K562 (cell line): ENCODE data around the gene SIT1. TPM values are rescaled to one million over a fixed set of nuclear protein-coding genes. Genes with fewer than 3 reads are reported as not detected.

Source experiments
- ATAC-seq: fragments of 200-7000 bp; cut with Tn5 transposase; 3 replicates; pipeline ENCODE4 v1.9.1; 2020; ENCODE audit warnings: moderate library complexity
- BruUV-seq: library from RNA; stranded (reverse); fragments of 400-500 nt; replicated peaks from 2 replicates; lab custom pipeline; 2021; lab: Mats Ljungman, UMichigan
- CTCF ChIA-PET: fragments of 300-600 bp; formaldehyde crosslinking; extraction: SDS; loops from one replicate; lab custom pipeline; 2021; ENCODE audit warnings: low intra/inter-chr PET ratio; lab: Yijun Ruan, JAX
- POLR2A ChIA-PET: fragments of 300-600, 350-650 bp; sonication (Branson Sonifier 250); formaldehyde crosslinking; extraction: SDS; loops from one replicate; lab custom pipeline; 2021; ENCODE audit warnings: antibody characterized with exemption, inconsistent platforms; lab: Yijun Ruan, JAX
- DNase-seq, 4 experiments: peaks; one replicate each; pipeline versions ENCODE4 v3.0.0 to v3.0.0-alpha.2; 2011 to 2018; ENCODE audit warnings: low spot score in 3 of 4, mixed read lengths in 3 of 4; ENCODE audit errors: extremely low read depth in 1 of 4
- FAIRE-seq: peaks from 2 replicates; lab custom pipeline; 2011; peaks lifted over from hg19 to GRCh38; lab: Jason Lieb, UNC
- H2AFZ ChIP-seq: 2 replicates; pipeline ENCODE4 v1.6.0; 2011; ENCODE audit warnings: low read depth, low read length, control low read depth, inconsistent platforms
- H3K27ac ChIP-seq: fragments of 200-600 bp; 3 replicates; pipeline ENCODE4 v1.8.0; 2011; ENCODE audit warnings: low read depth, mild to moderate bottlenecking, control low read depth, inconsistent platforms, low read length, moderate library complexity, mixed read lengths; ENCODE audit errors: extremely low read depth
- H3K27me3 ChIP-seq, 2 experiments: fragments of 300-600 bp in 1 of 2; 2 replicates in 1 of 2; 3 replicates in 1 of 2; pipeline versions ENCODE4 v1.6.0 to v1.8.0; 2011; ENCODE audit warnings: inconsistent platforms in 2 of 2, low read length in 2 of 2, mild to moderate bottlenecking in 1 of 2, mixed read lengths in 1 of 2, moderate library complexity in 1 of 2; ENCODE audit not compliant: control insufficient read depth in 2 of 2, insufficient read depth in 2 of 2
- H3K36me3 ChIP-seq: fragments of 300-600 bp; 3 replicates; pipeline ENCODE4 v1.8.0; 2011; ENCODE audit warnings: mild to moderate bottlenecking, low read length, inconsistent platforms; ENCODE audit not compliant: control insufficient read depth, insufficient read depth
- H3K4me1 ChIP-seq, 2 experiments: fragments of 200-600 bp in 1 of 2; replicated peaks in 1 of 2; 2 replicates in 1 of 2; 3 replicates in 1 of 2; pipeline versions ENCODE4 v1.5.1 to v1.8.0; 2011; ENCODE audit warnings: inconsistent platforms in 2 of 2, low read length in 2 of 2, mild to moderate bottlenecking in 1 of 2, mixed read lengths in 1 of 2, moderate library complexity in 1 of 2; ENCODE audit not compliant: control insufficient read depth in 2 of 2, insufficient read depth in 2 of 2
- H3K4me2 ChIP-seq: 2 replicates; pipeline ENCODE4 v1.6.1; 2011; ENCODE audit warnings: low read length, control low read depth, inconsistent platforms, mixed read lengths; ENCODE audit not compliant: insufficient read depth
- H3K4me3 ChIP-seq: fragments of 200-600 bp; sonication (generic), shearing (Covaris generic); 2 replicates; pipeline ENCODE4 v1.5.1; 2016; ENCODE audit warnings: control low read depth, inconsistent platforms
- H3K79me2 ChIP-seq: fragments of 200-600 bp; 3 replicates; pipeline ENCODE4 v1.8.0; 2011; ENCODE audit warnings: low read length, inconsistent platforms; ENCODE audit not compliant: control insufficient read depth, insufficient read depth
- H3K9ac ChIP-seq, 2 experiments: 2 replicates each; pipeline versions ENCODE4 v1.6.0 to v1.6.1; 2011; ENCODE audit warnings: low read depth in 2 of 2, low read length in 2 of 2, control low read depth in 1 of 2, inconsistent platforms in 1 of 2, mild to moderate bottlenecking in 1 of 2, mixed read lengths in 1 of 2; ENCODE audit not compliant: insufficient read depth in 1 of 2
- H3K9me1 ChIP-seq: one replicate; pipeline ENCODE4 v1.6.0; 2011; ENCODE audit warnings: inconsistent platforms, mild to moderate bottlenecking, low read length, moderate library complexity; ENCODE audit not compliant: control insufficient read depth, insufficient read depth
- H3K9me3 ChIP-seq: replicated peaks from 2 replicates; pipeline ENCODE4 v1.5.1; 2011; ENCODE audit warnings: low read depth, low read length, inconsistent platforms; ENCODE audit not compliant: control insufficient read depth, insufficient read depth
- H4K20me1 ChIP-seq: replicated peaks from 2 replicates; pipeline ENCODE4 v1.6.1; 2011; ENCODE audit warnings: low read length, inconsistent platforms, mixed read lengths; ENCODE audit not compliant: control insufficient read depth, insufficient read depth
- CXXC5 ChIP-seq: fragments of 250-450 bp; sonication (Bioruptor Pico); IDR thresholded peaks from 2 replicates; pipeline ENCODE4 v1.8.0; 2022; ENCODE audit warnings: inconsistent platforms, mild to moderate bottlenecking, moderate library complexity
- GATA2 ChIP-seq: sonication (generic); formaldehyde crosslinking; IDR thresholded peaks from 2 replicates; pipeline ENCODE4 v1.4.0; 2020; ENCODE audit warnings: mild to moderate bottlenecking, missing genetic modification reagents
- TAF7 ChIP-seq: fragments of 450-650 bp; IDR thresholded peaks from 2 replicates; pipeline ENCODE4 v1.6.1; 2016; ENCODE audit warnings: missing genetic modification characterization, missing compliant biosample characterization
- ZBTB40 ChIP-seq, 2 experiments: fragments of 450-650 bp in 1 of 2; sonication (generic) in 1 of 2; formaldehyde crosslinking in 1 of 2; IDR thresholded peaks; 2 replicates each; pipeline versions ENCODE4 v1.7.1 to v1.9.0; 2016 to 2022; ENCODE audit warnings: inconsistent platforms in 1 of 2, mild to moderate bottlenecking in 1 of 2, missing genetic modification reagents in 1 of 2
- ZNF277 ChIP-seq: fragments of 250-450 bp; sonication (Bioruptor Pico); IDR thresholded peaks from 2 replicates; pipeline ENCODE4 v1.8.0; 2022; ENCODE audit warnings: inconsistent platforms, mild to moderate bottlenecking, moderate library complexity, borderline replicate concordance
- ZNF311 ChIP-seq: fragments of 250-450 bp; sonication (Bioruptor Pico); IDR thresholded peaks from 2 replicates; pipeline ENCODE4 v1.4.0; 2020; ENCODE audit warnings: mild to moderate bottlenecking, moderate library complexity
- WGBS: fragments of 100-300 bp; shearing (Covaris generic); methylation state at CpG from one replicate; pipeline ENCODE4 v1.1.6; 2016; ENCODE audit warnings: low coverage, mixed read lengths; ENCODE audit not compliant: insufficient coverage; ENCODE audit errors: missing lambda C conversion rate; 5-methylcytosine and 5-hydroxymethylcytosine counted together
- in situ Hi-C: fragments of 300-500 bp; cut with MboI; formaldehyde crosslinking; loops from 4 replicates; pipeline ENCODE4 v1.15.0; 2018; ENCODE audit warnings: inconsistent platforms, mixed read lengths
- intact Hi-C: fragments of 100-400 bp; cut with micrococcal nuclease; formaldehyde crosslinking; loops from 2 replicates; pipeline ENCODE4 v1.14.2; 2022
- polyA plus RNA-seq, 8 experiments: library from polyadenylated mRNA; depleted of rRNA in 4 of 8; stranded (reverse) in 5 of 8; unstranded in 3 of 8; fragments of >200 nt; fragmentation: Nextera tagmentation in 2 of 8; fragmentation: Illumina TruSeq in 1 of 8; extraction: Ambion mirVana in 2 of 8; extraction: Trizol in 1 of 8; gene quantifications; 2 replicates each; pipeline versions ENCODE4 v1.2.1 to v1.2.3, GENCODE V29; 2011 to 2014; ENCODE audit warnings: inconsistent platforms in 1 of 8, missing spikeins in 1 of 8
- total RNA-seq, 7 experiments: library from RNA; depleted of rRNA in 6 of 7; stranded (reverse); fragments of >200 nt in 6 of 7; fragmentation: Illumina TruSeq in 2 of 7; extraction: Trizol in 2 of 7; gene quantifications; 2 replicates each; pipeline versions ENCODE4 v1.2.1 to v1.2.3, GENCODE V29; 2011 to 2021; ENCODE audit warnings: low replicate concordance in 1 of 7

The SIT1 gene
- total and polyA plus RNA-seq, 9 of the 15 experiments (the other 6 are each of a cell fraction or from before 2014, with no cell fraction given) = not detected

DNA sequence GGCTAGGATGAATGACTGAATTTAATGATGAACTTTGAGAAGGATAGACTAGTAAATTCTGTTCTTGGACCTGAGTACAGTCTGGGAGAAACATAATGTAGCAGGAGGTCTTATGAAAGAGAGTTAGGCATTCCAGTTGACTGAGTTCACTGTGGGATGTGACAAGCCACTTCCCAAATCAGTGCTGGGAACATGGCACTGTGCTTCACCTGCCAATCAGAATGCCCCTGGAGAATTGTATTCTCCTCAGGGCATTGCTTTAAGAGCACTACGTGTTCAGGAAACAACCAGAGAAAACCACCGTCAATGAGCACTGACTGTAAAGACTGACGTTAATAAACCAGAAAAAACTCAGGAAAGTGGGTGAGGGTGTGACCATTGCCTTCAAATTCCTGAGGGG is 8.6 kb upstream of the SIT1 start:
- POLR2A ChIA-PET = interaction anchor here (0.8 to 1.1 kb wide), 3 partner anchors 37 to 544 kb away, joined by 3 to 8 read pairs (median 5); partner anchors contain the start of gene ATOSB
- no peak for FAIRE-seq
- H3K9ac ChIP-seq = peak overlapping the region in 1 of 2 experiments; percentile 86; a peak in 1 of 4 replicates
- TF ChIP-seq GATA2 (CRISPR knock-in tag) (no peak), ZBTB40 (IDR thresholded peaks at IDR 0.05) (no peak), ZBTB40 (CRISPR knock-in tag; IDR thresholded peaks at IDR 0.05) (no peak), TAF7 (tag) (no peak), ZNF277 (no peak), ZNF311 (CRISPR knock-in tag) (no peak), CXXC5 (CRISPR knock-in tag) (no peak)

More for the DNA sequence above, 8.6 kb upstream of the SIT1 start:
- H3K79me2 ChIP-seq = peaks cover 20% of the 10 kb centered on the region
- peak overlapping the region; percentile 89 for H3K4me3 ChIP-seq
- in situ Hi-C loops (no loop called here), intact Hi-C loops (loop anchor here (5.0 kb wide), 1 partner anchor 38 kb away; no protein-coding TSS in a partner anchor)
- no peaks in the 10 kb centered on the region for H3K27me3 ChIP-seq
- peaks cover 14 to 36% of the 10 kb centered on the region in 2 experiments for H3K4me1 ChIP-seq
- CTCF ChIA-PET = no interaction called here
- no peak overlapping the region for H2AFZ ChIP-seq
- peak overlapping the region; percentile 98; the same call in 1 of the 3 replicates for H3K27ac ChIP-seq
- DNase-seq (no peak), ATAC-seq (no peak)
- no peaks in the 10 kb centered on the region for H4K20me1 ChIP-seq
- peak overlapping the region; percentile 96; the same call in 1 of the 2 replicates for H3K4me2 ChIP-seq
- no TSS peak for BruUV-seq
- H3K9me1 ChIP-seq = no peaks in the 10 kb centered on the region
- H3K36me3 ChIP-seq = peaks cover 36% of the 10 kb centered on the region; the same call in 2 of the 3 replicates
- WGBS = 85% methylated on average over 2 of the region's 3 CpGs
- no peaks in the 10 kb centered on the region for H3K9me3 ChIP-seq
